ENCODE results near the gene QSOX1.

The QSOX1 gene

GRCh38 chr1:180145446-180145845 lies 9.2 kb upstream of the QSOX1 start:
- DNase-seq (ENCODE audit: low spot score): no peak

GRCh38 chr1:180150982-180151381 lies 3.7 kb upstream of the QSOX1 start:
- DNase-seq (ENCODE audit: low spot score): no peak

- DNase-seq (ENCODE audit: low spot score): peak; percentile 77
Observed at GRCh38 chr1:180151508-180151907, 3.2 kb upstream of the QSOX1 start.

- DNase-seq (ENCODE audit: low spot score): no peak
Observed at GRCh38 chr1:180152588-180152987, 2.1 kb upstream of the QSOX1 start.

GRCh38 chr1:180153032-180153431 lies 1.6 kb upstream of the QSOX1 start:
- DNase-seq (ENCODE audit: low spot score): no peak

GRCh38 chr1:180154003-180154324 lies 705 bp upstream of the QSOX1 start:
- DNase-seq (ENCODE audit: low spot score): no peak

GRCh38 chr1:180155182-180155682 lies 563 bp downstream of the QSOX1 start:
- no peak for DNase-seq (ENCODE audit: low spot score)

- DNase-seq (ENCODE audit: low spot score): no peak
Observed at GRCh38 chr1:180156201-180156600, 1.5 kb downstream of the QSOX1 start.

- DNase-seq (ENCODE audit: low spot score): peak; percentile 63
Observed at GRCh38 chr1:180156631-180157091, 2.0 kb downstream of the QSOX1 start.

- peak; percentile 64 for DNase-seq (ENCODE audit: low spot score)
Observed at GRCh38 chr1:180157108-180157507, 2.4 kb downstream of the QSOX1 start.

- no peak for DNase-seq (ENCODE audit: low spot score)
Observed at GRCh38 chr1:180157576-180158057, 2.9 kb downstream of the QSOX1 start.

- no peak for DNase-seq (ENCODE audit: low spot score)
Observed at GRCh38 chr1:180158149-180159147, 3.8 kb downstream of the QSOX1 start.

- no peak for DNase-seq (ENCODE audit: low spot score)
Observed at GRCh38 chr1:180160357-180160756, 5.7 kb downstream of the QSOX1 start.

- no peak for DNase-seq (ENCODE audit: low spot score)
Observed at GRCh38 chr1:180163041-180163440, 8.4 kb downstream of the QSOX1 start.

GRCh38 chr1:180165096-180165495 lies 10.4 kb downstream of the QSOX1 start:
- DNase-seq (ENCODE audit: low spot score): no peak

- no peak for DNase-seq (ENCODE audit: low spot score)
Observed at GRCh38 chr1:180165509-180166435, 11.1 kb downstream of the QSOX1 start.

GRCh38 chr1:180166436-180166800 lies 11.7 kb downstream of the QSOX1 start:
- no peak for DNase-seq (ENCODE audit: low spot score)

GRCh38 chr1:180167021-180167701 lies 12.5 kb downstream of the QSOX1 start:
- DNase-seq (ENCODE audit: low spot score): no peak

GRCh38 chr1:180167721-180168467 lies 13.2 kb downstream of the QSOX1 start:
- DNase-seq (ENCODE audit: low spot score): no peak

- peak; percentile 59 for DNase-seq (ENCODE audit: low spot score)
Observed at GRCh38 chr1:180168786-180169639, 14.3 kb downstream of the QSOX1 start.

All from AG08396 (cell line).